WI38 (cell line): Measurements from ENCODE around the gene EIF1B.

Experiments used
- H3K4me3 ChIP-seq: 2 replicates; pipeline ENCODE4 v1.5.1; 2011; ENCODE audit warnings: low read depth, mild to moderate bottlenecking, control low read depth, low read length
- TF ChIP-seq, protein P1 (sequence below): IDR thresholded peaks from 2 replicates; pipeline ENCODE4 v1.5.1; 2012; ENCODE audit warnings: low read depth, mild to moderate bottlenecking, control low read depth, low read length

EIF1B gene

DNA sequence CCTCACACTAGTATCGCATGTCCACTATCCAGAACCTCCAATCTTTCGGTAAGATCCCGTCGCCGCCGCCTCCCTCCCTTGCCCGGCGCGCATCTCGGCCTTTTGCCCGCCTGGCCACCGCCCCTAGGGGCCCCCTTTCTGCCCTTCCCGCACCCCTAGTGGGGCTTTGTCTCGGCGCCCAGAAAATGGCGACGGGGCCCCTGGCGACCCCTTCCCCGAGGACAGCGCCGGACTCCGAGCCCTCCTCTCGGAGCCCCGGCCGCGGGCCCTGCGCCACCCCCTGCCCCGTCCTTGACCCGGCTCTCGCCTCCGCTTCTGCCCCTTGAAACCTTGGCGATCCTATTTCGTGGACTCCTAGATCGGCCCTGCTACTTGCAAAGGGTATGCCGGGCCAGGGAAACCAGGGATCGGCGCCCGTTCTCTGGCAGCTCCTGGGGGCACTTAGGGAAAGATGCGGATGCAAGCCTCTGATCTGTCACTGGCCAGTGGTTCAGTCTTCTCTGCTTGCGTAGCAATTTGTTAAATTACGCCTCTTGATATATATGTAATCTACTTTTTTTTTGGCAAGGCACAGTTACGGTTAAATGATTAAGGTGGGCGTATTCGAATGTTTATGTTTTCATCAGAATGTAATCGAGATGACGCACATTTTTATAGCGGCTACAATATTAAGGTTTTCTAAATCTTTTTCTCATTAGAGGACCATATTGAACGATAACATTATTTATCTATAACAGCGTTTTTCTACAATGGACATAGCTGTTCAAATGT, 603 bp downstream of the EIF1B start:
- TF ChIP-seq, protein P1, sequence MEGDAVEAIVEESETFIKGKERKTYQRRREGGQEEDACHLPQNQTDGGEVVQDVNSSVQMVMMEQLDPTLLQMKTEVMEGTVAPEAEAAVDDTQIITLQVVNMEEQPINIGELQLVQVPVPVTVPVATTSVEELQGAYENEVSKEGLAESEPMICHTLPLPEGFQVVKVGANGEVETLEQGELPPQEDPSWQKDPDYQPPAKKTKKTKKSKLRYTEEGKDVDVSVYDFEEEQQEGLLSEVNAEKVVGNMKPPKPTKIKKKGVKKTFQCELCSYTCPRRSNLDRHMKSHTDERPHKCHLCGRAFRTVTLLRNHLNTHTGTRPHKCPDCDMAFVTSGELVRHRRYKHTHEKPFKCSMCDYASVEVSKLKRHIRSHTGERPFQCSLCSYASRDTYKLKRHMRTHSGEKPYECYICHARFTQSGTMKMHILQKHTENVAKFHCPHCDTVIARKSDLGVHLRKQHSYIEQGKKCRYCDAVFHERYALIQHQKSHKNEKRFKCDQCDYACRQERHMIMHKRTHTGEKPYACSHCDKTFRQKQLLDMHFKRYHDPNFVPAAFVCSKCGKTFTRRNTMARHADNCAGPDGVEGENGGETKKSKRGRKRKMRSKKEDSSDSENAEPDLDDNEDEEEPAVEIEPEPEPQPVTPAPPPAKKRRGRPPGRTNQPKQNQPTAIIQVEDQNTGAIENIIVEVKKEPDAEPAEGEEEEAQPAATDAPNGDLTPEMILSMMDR = no peak
- H3K4me3 ChIP-seq = peak overlapping the region; percentile 92

DNA sequence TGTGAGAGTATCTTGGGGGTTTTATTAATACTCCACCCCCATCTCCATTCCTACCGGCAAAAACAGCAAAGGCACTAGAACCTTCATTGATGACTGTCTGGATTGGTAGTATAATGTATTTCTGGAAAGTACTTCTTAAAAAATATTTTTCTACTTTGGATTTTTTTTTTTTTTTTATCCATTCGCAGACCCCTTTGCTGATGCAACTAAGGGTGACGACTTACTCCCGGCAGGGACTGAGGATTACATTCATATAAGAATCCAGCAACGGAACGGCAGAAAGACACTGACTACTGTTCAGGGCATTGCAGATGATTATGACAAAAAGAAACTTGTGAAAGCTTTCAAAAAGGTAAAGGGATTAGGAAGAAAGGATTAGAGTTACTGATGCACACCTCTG, 1.2 kb downstream of the EIF1B start:
- H3K4me3 ChIP-seq = peak overlapping the region; percentile 92
- TF ChIP-seq, protein P1 = no peak

DNA sequence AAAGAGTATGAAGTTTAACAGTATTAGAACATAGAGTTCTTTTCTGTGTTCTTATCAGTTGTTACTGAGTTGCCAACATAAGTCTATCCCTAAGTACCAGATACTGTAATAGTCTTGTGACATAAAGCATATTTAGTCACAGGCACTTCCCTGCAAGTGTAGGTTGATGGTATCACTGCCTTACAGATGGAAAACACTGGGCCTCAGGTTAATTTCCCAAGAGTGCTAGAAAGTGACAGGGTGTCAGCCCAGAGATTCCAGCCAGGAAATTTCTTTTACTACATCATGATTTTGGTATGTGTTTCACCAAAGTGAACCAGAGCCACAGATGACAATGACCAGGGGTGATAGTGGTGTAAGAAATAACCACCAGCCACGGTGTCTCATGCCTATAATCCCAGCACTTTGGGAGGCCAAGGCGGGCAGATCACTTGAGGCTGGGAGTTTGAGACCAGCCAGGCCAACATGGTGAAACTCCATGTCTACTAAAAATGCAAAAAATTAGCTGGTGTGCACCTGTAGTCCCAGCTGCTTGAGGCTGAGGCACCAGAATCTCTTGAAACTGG, 3.2 kb downstream of the EIF1B start:
- H3K4me3 ChIP-seq = no peak overlapping the region
- TF ChIP-seq, protein P1 = no peak

DNA sequence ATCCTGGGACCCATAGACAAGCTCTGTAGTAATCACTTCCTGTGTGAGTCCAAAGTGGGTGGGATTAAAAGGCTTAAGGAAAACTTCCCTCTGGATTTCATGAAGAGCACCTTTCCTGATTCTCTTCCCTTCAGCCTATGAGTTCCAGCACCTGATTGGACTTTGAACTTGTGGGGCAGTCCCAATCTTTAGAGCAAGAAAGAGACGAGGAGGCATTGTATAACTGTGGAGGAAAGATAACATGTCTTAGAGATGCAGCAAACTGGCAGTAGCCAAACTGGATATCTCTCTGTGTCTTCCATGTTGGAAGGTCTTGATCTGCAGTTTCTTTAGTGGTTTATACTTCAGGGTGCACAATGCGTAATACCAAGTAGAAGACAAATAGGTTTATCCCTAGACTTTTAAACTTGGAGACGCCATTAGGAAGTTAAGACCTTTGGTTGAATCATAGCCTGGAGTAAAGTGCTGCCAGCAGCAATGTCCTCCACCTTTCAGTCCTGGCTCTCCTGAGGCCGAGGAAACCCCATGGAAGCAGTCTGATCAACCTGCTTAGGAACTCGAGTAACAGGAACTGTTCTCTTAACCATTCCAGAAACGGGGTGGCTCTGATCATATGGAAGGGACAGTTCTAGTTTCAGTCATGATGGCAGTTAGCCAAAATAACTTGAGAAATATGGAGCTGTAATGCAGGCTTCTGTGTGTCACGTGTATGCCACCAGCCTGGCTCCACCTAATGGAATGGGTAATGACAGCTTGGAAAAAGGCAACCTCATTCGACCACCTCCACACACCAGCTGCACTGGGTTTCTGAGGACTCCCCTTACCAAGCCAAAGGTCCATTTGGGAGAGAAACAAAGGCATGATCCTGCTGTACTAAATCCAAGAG, 4.7 kb downstream of the EIF1B start:
- TF ChIP-seq, protein P1 = no peak
- no peak overlapping the region for H3K4me3 ChIP-seq

DNA sequence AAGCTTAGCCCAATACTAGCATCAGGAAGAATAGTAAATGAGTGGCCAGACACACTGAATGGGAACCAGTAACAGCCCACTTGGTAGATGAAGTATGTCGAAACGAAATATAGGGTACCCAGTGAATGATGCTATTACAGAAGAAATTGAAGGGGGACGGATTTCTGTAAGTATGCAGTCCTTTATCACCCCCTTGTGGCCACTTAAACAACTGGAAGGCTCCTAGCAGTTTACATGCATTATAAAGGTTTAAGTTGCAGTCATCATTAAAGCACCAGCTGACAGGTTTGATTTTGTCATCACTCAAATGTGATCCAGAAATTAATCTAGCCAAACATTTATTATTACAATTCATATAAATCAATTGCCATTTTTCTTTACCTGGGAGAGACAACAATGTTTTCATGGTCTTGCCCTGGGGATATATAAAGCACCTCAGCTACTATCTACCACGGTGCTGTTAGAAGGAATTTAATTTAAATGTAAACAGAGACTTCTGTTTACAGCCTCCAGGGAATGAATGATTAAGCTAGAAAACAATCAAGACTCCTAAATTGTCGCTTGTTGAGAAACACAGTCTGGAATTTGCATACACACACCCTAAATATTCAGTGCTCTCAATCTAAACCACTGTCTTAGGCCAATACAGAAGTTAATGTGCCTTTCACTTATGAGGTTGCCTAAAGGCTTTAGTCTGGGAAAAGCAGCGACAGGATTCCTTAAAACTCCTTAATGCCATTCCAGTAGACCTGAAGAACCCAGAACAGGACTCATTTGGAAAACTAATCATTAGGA, 7.8 kb downstream of the EIF1B start:
- no peak overlapping the region for H3K4me3 ChIP-seq
- TF ChIP-seq, protein P1 = peak; percentile 60

DNA sequence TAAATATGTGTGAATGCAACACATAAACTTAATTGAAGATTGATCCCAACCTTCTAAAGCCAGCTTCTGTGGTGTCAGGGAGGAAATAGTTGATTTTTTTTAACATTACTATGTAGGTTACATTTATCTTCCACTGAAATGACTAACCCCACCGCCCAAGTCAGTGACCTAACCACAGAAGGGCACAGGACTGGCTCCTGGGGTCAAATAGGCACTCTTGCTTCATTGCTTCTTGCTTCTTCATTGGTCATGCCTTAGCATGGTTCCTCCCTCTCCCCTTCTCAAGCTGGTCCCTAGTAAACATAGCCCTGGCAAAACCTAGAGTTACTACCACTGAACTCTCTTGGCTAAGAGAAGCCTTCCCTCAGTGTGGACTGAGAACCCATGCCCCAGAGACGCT, 12.3 kb downstream of the EIF1B start:
- TF ChIP-seq, protein P1 = no peak
- H3K4me3 ChIP-seq = no peak overlapping the region
